ENCODE measurements around the gene NR1H4. TPM values are rescaled to one million over a fixed set of nuclear protein-coding genes. Genes with fewer than 3 reads are reported as not detected.

Gene NR1H4
- total and polyA plus RNA-seq, 10 donors: 0.18 to 1.1 (median 0.83) TPM; not detected in 3

DNA sequence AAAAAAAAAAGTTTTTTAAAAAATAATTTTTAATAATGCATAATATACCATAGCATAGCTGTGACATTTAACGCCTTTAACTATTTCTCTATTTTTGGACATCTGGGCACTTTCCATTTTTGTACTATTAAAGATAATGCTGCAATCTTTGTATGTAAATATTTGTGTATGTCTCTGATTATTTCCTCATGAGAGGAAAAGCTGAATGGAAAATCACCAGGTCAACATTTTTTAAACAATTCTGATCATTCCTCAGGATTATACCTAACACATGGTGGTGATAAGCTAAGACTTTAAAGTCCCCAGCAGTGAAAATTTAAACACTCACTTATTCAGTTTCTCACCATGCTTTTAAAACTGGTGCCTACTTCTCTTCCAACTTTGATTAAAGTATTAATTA lies 31.3 kb upstream of the NR1H4 start:
- TF ChIP-seq, protein P1, sequence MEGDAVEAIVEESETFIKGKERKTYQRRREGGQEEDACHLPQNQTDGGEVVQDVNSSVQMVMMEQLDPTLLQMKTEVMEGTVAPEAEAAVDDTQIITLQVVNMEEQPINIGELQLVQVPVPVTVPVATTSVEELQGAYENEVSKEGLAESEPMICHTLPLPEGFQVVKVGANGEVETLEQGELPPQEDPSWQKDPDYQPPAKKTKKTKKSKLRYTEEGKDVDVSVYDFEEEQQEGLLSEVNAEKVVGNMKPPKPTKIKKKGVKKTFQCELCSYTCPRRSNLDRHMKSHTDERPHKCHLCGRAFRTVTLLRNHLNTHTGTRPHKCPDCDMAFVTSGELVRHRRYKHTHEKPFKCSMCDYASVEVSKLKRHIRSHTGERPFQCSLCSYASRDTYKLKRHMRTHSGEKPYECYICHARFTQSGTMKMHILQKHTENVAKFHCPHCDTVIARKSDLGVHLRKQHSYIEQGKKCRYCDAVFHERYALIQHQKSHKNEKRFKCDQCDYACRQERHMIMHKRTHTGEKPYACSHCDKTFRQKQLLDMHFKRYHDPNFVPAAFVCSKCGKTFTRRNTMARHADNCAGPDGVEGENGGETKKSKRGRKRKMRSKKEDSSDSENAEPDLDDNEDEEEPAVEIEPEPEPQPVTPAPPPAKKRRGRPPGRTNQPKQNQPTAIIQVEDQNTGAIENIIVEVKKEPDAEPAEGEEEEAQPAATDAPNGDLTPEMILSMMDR (IDR thresholded peaks at IDR 0.05 in 8 of 11, conservative IDR thresholded peaks at IDR 0.05 in 3 of 11): no peak
- TF ChIP-seq POLR2A (IDR thresholded peaks at IDR 0.05) (no peak), POLR2AphosphoS5 (IDR thresholded peaks at IDR 0.05) (no peak)
- no peak for DNase-seq
- Histone ChIP-seq H3K9me3 (no peaks in the 10 kb centered on the region), H3K4me1 (no peaks in the 10 kb centered on the region), H3K4me3 (no peak overlapping the region), H3K36me3 (no peaks in the 10 kb centered on the region), H3K27ac (no peak overlapping the region), H3K27me3 (replicated peaks in 1 of 7) (peaks cover 0 to 18% (median 0%) of the 10 kb centered on the region in 7 donors)
- intact Hi-C loops (cut with DNase I; ENCODE audit: low total_unique reads): no loop called here
- WGBS, 5 donors: 86 to 92% (median 89%) methylated on average over 1 of the region's 1 CpG

DNA sequence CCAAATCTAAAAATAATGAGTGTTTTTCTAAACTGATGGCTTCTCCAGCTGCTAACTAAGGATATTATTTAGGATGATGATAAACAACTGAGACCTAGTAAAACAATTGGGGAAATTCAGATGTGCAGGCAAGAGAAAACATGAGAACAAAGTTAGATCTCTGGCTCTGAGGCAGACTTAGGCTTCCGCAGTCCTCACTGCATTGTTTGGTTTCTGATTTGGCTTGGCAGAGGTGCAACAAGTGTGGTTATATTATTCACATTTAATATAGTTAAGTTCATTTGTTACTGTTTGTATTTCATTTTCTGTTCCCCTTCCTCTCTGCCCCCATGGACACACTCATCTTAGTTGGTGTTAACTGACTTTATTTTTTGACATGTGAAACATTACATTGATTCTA lies 30.2 kb upstream of the NR1H4 start:
- no peak for DNase-seq
- intact Hi-C loops (cut with DNase I; ENCODE audit: low total_unique reads): no loop called here
- H3K36me3 ChIP-seq: no peaks in the 10 kb centered on the region
- H3K27me3 ChIP-seq (replicated peaks in 1 of 7): peaks cover 0 to 24% (median 0%) of the 10 kb centered on the region in 7 donors
- H3K9me3 ChIP-seq: no peaks in the 10 kb centered on the region
- H3K4me3 ChIP-seq: no peak overlapping the region
- 80 to 92% (median 88%) methylated on average over 1 of the region's 1 CpG for WGBS, 5 donors
- H3K4me1 ChIP-seq: no peaks in the 10 kb centered on the region
- TF ChIP-seq, protein P1 (IDR thresholded peaks at IDR 0.05 in 8 of 11, conservative IDR thresholded peaks at IDR 0.05 in 3 of 11): no peak
- TF ChIP-seq POLR2A (IDR thresholded peaks at IDR 0.05): no peak
- no peak for TF ChIP-seq POLR2AphosphoS5 (IDR thresholded peaks at IDR 0.05)
- no peak overlapping the region for H3K27ac ChIP-seq

DNA sequence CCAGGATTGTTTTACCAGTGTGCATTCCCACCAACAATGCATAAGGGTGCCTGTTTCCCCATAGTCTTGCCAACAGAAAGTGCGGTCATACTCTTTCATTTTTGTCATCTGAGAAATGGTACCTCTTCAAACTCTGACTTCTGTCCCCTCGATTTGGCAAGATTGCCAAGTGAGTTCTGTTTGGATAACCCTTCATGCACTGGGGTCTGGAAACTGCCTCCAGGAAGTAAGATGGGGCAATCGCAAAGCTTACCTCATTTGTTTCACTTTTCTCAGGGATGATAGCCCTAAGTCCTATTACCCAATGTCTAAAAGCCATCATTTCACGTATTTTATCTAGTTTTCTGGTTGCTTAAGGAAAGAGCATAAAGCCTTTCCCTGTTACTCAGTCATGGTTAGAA lies 28.6 kb upstream of the NR1H4 start:
- Histone ChIP-seq H3K36me3 (no peaks in the 10 kb centered on the region), H3K27ac (no peak overlapping the region), H3K9me3 (no peaks in the 10 kb centered on the region), H3K4me3 (no peak overlapping the region), H3K4me1 (no peaks in the 10 kb centered on the region), H3K27me3 (replicated peaks in 1 of 7) (peaks cover 0 to 30% (median 0%) of the 10 kb centered on the region in 7 donors)
- 49 to 87% (median 67%) methylated on average over 4 of the region's 4 CpGs for WGBS, 5 donors
- TF ChIP-seq, protein P1 (IDR thresholded peaks at IDR 0.05 in 8 of 11, conservative IDR thresholded peaks at IDR 0.05 in 3 of 11): no peak
- TF ChIP-seq POLR2A (IDR thresholded peaks at IDR 0.05) (no peak), POLR2AphosphoS5 (IDR thresholded peaks at IDR 0.05) (no peak)
- DNase-seq: no peak
- intact Hi-C loops (cut with DNase I; ENCODE audit: low total_unique reads): no loop called here

DNA sequence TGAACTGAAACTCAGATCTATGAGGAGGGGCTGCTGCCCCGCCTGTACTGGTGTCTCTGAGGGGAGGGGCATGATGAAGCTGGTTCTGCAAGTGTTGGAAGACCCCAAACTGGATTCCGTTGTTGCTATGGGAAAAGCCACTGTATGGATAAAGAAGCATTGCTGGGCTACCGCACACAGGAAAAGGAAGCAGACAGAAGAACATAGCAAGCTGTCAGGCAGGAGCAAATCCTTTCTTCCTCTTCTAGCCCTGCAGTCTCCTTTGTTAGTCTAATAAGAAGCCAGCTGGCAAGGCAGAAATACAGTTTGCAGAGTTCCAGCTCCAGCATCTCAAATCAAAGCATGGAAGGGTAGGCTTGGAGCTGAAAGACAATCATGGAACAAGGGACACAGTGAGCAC lies 26.3 kb upstream of the NR1H4 start:
- no peaks in the 10 kb centered on the region for H3K9me3 ChIP-seq
- WGBS, 5 donors: 3 to 12% (median 7%) methylated on average over 3 of the region's 3 CpGs
- DNase-seq: no peak
- no peak overlapping the region for H3K27ac ChIP-seq
- H3K4me3 ChIP-seq: no peak overlapping the region
- H3K4me1 ChIP-seq: no peaks in the 10 kb centered on the region
- H3K36me3 ChIP-seq: no peaks in the 10 kb centered on the region
- peaks cover 0 to 35% (median 0%) of the 10 kb centered on the region in 7 donors for H3K27me3 ChIP-seq (replicated peaks in 1 of 7)
- intact Hi-C loops (cut with DNase I; ENCODE audit: low total_unique reads): no loop called here
- no peak for TF ChIP-seq POLR2A (IDR thresholded peaks at IDR 0.05)
- no peak for TF ChIP-seq POLR2AphosphoS5 (IDR thresholded peaks at IDR 0.05)
- TF ChIP-seq, protein P1 (IDR thresholded peaks at IDR 0.05 in 8 of 11, conservative IDR thresholded peaks at IDR 0.05 in 3 of 11): no peak

Measured in spleen (tissue), 11 donors.